ENCODE measurements around the gene BPIFB3. TPM values are rescaled to one million over a fixed set of nuclear protein-coding genes. Genes with fewer than 3 reads are reported as not detected.

BPIFB3 gene
- total RNA-seq, 1 donor from 2014 or later, result not detected

Other genes with a start within 250 kb of the BPIFB3 start
- 57.9 TPM for gene MAPRE1, start 233.9 kb upstream of the BPIFB3 start, total RNA-seq
- not detected for gene EFCAB8, start 195.0 kb upstream of the BPIFB3 start, total RNA-seq
- gene SUN5, start 49.5 kb upstream of the BPIFB3 start, total RNA-seq, result not detected
- gene BPIFB2, start 46.2 kb upstream of the BPIFB3 start, total RNA-seq, result not detected
- not detected for gene BPIFB6, start 22.3 kb upstream of the BPIFB3 start, total RNA-seq
- gene BPIFB4, start 25.7 kb downstream of the BPIFB3 start, total RNA-seq, result not detected
- not detected for gene BPIFA2, start 114.3 kb downstream of the BPIFB3 start, total RNA-seq
- not detected for gene BPIFA3, start 163.4 kb downstream of the BPIFB3 start, total RNA-seq
- gene BPIFA1, start 182.1 kb downstream of the BPIFB3 start, total RNA-seq, result not detected
- gene BPIFB1, start 229.3 kb downstream of the BPIFB3 start, total RNA-seq, result not detected

Measured in vagina (tissue), 1 donor.